Posterior vena cava (tissue), 2 donors: ENCODE measurements around the gene GRID2. TPM values are rescaled to one million over a fixed set of nuclear protein-coding genes. Genes with fewer than 3 reads are reported as not detected.

Experiments
- DNase-seq: peaks from one replicate; pipeline ENCODE4 v3.0.0-alpha.2; 2020; ENCODE audit warnings: low spot score
- intact Hi-C, 2 donors: fragments of 100-400 bp; cut with DNase I; formaldehyde crosslinking; loops; one replicate each; pipeline versions ENCODE4 v1.14.1 to v1.14.2; 2022 to 2023
- total RNA-seq, 2 donors: library from RNA; stranded (reverse); fragmentation: NEBNext Ultra II Directional; extraction: Animal tissue kit (Norgen Biotek cat#: 25700); gene quantifications; one replicate each; pipeline ENCODE4 v1.2.1, GENCODE V29; 2021
- donor health status: DM: yes; HTN: yes; CAD: no.
- donor health status: DM: yes; HTN: yes; CAD: no.

Gene GRID2
- total RNA-seq, 2 donors from 2014 or later, result 0.38 TPM; not detected in 1

DNA sequence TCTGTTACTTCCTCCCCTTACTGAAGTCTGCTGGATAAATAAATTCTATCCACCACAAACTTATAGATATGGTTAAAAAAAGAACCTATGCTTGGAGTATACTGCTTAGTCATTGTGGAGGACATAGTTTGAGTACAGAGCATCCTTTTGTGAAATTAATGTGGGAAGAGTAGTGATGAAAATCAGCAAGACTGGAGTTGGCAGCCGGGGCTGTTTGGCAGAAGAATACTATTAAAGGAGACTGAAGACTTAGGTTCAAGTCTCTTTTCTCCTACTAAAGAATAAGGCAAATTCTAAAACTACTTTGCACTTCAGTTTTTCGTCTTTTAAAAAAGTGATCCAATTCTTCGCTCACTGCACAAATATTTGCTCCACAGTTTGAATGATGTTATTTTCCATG lies 1198.2 kb downstream of the GRID2 start:
- no peak for DNase-seq
- intact Hi-C loops, result no loop called here

GRCh38 chr4:93502991-93503390 lies 1199.2 kb downstream of the GRID2 start:
- DNase-seq, result no peak

GRCh38 chr4:93513851-93514250 lies 1210.1 kb downstream of the GRID2 start:
- DNase-seq, result no peak
- intact Hi-C loops, result loop anchor here in 1 of 2 donors (10.0 kb wide), 1 partner anchor 901 kb away; no protein-coding TSS in a partner anchor

More at GRCh38 chr4:93502991-93503390, 1199.2 kb downstream of the GRID2 start:
- intact Hi-C loops, result no loop called here

GRCh38 chr4:93515208-93515607 lies 1211.4 kb downstream of the GRID2 start:
- intact Hi-C loops, result loop anchor here in 1 of 2 donors (10.0 kb wide), 1 partner anchor 900 kb away; no protein-coding TSS in a partner anchor
- no peak for DNase-seq

- intact Hi-C loops, result no loop called here
- no peak for DNase-seq
Measured at GRCh38 chr4:93529692-93530372, 1226.1 kb downstream of the GRID2 start.

DNA sequence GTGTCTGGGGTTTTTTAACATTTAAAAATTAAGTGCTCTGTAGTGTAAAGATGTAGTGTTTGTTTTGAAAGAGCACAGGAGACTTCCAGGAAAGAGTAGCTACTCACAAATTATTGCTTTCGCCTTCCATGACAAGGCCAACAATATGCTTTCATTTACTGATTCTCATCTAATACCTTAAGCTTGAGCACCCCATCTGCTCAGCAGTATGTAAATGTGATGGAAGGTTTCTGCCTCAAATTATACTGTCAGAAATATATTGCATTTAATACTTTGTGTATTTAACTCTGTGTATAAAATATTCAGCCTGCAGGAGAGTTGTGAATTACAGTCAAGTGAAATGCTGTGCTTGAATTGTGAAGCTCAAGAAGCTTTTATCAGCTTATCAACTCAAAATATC lies 1228.5 kb downstream of the GRID2 start:
- DNase-seq, result no peak
- intact Hi-C loops, result no loop called here

DNA sequence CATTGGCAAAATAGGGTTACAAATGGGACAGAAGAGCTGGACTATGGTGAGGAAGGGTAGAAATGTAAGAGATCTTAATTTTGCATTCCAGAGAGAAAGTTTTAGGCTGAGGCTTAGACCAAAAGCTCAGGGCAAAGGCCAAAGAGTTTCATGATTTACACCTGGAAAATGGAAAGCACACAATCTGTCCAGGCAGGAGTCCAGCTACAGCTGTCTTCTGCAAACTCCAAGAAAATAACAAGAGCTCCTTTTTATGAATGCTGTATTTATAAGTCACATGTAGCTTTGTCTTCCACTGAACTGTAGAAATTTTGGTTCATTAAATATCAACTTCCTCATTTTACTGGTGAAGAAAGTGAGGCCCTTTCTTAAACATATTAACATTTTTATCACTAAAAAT lies 1236.8 kb downstream of the GRID2 start:
- no peak for DNase-seq

DNA sequence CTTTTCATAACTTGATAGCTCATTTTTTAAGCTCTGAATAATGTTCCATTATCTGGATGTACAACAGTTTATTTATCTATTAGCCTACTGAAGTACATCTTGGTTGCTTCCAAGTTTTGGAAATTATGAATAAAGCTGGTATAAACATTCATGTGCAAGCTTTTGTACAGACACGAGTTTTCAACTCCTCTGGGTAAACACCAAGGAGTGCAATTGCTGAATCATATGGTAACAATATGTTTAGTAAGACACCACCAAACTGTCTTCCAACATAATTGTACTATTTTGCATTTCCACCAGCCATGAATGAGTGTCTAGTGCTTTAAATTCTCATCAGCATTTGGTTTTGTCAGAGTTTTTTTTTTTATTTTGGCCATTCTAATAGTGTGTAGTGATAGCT lies 1258.1 kb downstream of the GRID2 start:
- no peak for DNase-seq
- intact Hi-C loops, result no loop called here

More for the DNA sequence above, 1236.8 kb downstream of the GRID2 start:
- intact Hi-C loops, result no loop called here

GRCh38 chr4:93568758-93569157 lies 1265.0 kb downstream of the GRID2 start:
- DNase-seq, result no peak
- intact Hi-C loops, result no loop called here

DNA sequence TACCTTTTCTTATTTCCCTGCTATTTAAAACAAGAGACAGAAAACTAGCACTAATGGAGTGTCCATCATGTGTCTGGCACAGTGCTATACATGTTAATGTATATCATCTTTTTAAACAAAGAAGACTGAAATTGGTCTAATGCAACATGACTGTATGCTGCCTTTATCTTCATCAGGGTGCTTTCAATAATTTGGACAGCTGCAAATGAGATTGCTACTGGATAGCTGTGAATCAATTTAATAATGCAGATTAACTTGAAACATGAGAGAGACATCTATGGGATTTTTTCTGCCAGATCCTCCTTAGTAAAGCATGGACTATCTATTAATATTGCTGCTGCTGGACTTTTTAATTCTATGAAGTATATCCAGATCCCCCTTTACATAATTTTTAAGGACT lies 1269.5 kb downstream of the GRID2 start:
- intact Hi-C loops, result no loop called here
- DNase-seq, result no peak

DNA sequence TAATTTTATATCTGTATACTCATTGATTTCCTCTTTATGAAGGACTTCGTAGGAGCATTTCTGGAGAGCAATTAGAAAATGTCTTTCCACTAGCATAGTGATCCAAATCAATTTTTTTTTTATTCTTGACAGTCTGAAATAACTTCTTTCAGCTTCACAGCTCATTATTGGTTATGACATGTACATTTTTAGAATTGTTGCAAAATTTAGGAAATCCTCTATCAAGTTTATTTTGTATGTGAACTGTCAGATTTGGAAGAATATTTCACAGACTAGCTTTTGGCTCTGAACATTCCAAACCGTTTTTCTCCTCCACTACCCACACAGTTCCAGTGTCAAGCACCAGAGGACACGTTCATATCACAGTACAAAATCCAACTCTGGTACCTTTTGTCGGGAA lies 1275.2 kb downstream of the GRID2 start:
- intact Hi-C loops, result no loop called here
- no peak for DNase-seq

DNA sequence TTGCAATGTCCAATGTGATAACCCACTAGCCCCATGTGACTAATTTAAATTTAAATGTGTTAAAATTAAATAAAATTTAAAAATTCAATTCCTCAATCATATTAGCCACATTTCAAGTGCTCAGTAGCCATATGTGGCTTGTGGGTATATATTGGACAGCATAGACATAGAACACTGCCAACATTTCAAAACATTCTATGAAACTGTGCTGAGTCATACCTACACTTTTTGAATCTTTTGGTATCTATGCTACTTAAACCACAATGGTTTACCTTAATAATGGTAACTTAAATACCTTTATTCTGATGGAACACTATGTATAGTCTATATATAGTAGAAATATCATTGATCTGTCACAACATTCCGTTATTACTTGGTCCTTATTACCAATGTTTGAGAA lies 1301.4 kb downstream of the GRID2 start:
- DNase-seq, result no peak
- intact Hi-C loops, result no loop called here

DNA sequence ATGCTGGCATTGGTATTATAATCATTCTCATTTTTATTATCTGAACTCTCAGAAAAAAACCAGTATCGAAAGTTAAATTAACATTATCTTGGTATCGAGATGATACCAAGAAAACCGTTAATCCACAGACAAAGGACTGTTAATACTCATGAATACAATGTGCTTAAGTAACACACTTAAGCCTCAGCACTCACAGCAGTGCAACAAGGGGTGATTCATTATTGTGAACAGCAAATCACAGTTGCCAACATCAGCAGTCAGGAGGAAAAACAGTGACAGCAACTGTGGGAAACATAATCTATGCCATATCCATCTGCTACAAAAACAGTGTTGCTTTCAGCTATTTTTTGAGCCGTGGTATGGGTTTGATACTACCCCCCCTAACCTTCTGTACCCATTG lies 1313.8 kb downstream of the GRID2 start:
- intact Hi-C loops, result no loop called here
- DNase-seq, result no peak

DNA sequence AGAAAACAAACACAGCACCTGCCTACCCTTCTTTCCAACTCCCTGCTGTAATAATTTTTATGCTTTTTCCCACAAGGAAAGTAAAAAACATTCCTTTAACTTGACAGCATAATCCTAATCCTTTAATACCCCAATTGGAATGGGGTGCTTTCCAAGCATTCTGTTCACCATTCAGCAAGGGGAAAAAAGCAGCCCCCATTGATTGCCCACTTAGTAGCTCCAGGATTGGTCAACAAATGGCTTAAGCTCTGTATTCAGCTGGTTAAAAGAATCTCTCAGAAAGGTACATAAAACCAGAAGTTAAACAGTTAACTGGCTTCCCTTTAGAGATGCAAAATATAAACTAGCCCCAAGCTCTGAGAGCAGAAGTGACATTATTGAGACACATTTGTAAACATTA lies 1330.0 kb downstream of the GRID2 start:
- no peak for DNase-seq
- intact Hi-C loops, result no loop called here

DNA sequence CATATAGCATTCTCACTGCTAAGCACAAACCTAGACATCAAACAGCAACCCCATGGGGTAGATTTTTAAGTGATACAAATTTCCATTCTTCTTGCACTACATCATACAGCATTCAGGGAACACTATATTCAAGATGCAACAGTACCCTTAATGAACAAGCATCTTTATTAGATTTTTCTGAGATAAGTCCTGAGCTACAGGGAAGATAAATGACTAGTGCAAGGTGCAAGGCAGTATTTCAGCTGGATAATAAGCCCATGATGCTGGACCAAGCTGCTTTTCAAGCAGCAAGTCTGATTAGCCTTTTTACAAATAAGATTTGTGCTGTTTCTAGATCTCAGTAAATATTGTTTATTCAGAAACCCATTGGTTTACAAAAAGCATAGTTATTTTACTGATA lies 1332.2 kb downstream of the GRID2 start:
- no peak for DNase-seq
- intact Hi-C loops, result no loop called here

GRCh38 chr4:93645120-93645519 lies 1341.4 kb downstream of the GRID2 start:
- DNase-seq, result no peak
- intact Hi-C loops, result no loop called here

DNA sequence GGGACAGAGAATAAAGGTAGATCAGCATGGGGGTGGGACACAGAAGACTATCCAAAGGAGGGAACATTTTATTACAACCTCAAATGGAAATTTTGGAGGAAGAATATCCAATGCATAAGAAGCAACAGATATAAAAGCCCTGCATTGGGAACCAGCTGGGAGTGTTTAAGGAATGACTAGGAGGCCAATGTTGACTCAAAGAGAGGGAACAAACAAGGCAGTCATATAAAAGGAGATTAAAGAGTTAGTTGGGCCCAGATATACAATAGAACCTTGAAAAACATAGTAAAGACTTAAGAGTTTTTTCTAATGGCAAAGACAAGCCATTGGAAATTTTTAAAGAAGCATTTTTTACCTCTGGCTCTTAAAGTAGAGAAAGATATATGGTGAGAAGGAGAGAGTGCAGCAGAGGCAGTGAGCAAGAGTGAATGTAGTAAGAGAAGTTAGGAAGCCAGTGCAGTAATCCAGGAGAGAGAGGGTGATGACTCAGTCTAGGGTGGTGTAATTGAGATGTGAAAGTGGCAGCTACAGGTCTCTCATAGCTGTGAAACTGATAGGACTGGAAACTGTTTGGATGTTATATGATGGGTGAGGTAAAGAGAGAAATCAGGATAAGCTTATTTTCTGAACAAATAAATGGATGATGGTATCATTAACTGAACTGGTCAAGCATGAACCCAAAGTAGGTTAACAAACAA lies 1342.6 kb downstream of the GRID2 start:
- DNase-seq, result no peak
- intact Hi-C loops, result no loop called here

DNA sequence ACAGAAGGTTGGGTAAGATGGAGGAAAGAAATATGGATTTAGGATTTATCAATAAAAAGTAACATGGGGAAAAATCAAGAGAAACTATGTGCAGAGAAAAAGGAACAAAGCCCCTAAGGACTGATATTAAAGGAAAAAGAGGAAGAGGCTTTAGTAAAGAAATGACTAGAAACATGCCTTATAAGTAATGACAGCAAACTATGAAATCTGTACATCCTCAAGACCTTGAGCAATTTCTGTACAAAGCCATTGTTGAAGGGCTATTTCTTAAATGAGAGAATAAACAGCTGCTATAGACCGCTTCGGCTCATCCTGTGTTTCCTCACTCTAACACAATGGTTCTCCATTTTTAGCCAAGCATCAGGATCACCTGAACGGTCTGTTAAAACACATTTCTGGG lies 1344.5 kb downstream of the GRID2 start:
- intact Hi-C loops, result no loop called here
- DNase-seq, result no peak

GRCh38 chr4:93649828-93650227 lies 1346.1 kb downstream of the GRID2 start:
- no peak for DNase-seq
- intact Hi-C loops, result loop anchor here in 1 of 2 donors (10.0 kb wide), 1 partner anchor 815 kb away; no protein-coding TSS in a partner anchor

GRCh38 chr4:93654211-93654610 lies 1350.4 kb downstream of the GRID2 start:
- no peak for DNase-seq
- intact Hi-C loops, result loop anchor here in 1 of 2 donors (10.0 kb wide), 1 partner anchor 819 kb away; no protein-coding TSS in a partner anchor

- DNase-seq, result no peak
- intact Hi-C loops, result loop anchor here in 1 of 2 donors (10.0 kb wide), 1 partner anchor 823 kb away; no protein-coding TSS in a partner anchor
Measured at GRCh38 chr4:93657527-93657926, 1353.8 kb downstream of the GRID2 start.
